Kasumi-1 (cell line): ENCODE measurements around the gene NTS.

Experiments used
- DNase-seq, 2 experiments: peaks; one replicate each; lab custom pipeline; 2025; lab: John Stamatoyannopoulos, UW

Gene NTS

GRCh38 chr12:85923767-85924331 is 49.8 kb downstream of the NTS start:
- peak; percentile 19 to 54 for DNase-seq

GRCh38 chr12:85927166-85927565 is 53.1 kb downstream of the NTS start:
- no peak for DNase-seq
